ENCODE results near the gene KRTAP5-7. TPM values are rescaled to one million over a fixed set of nuclear protein-coding genes. Genes with fewer than 3 reads are reported as not detected.

KRTAP5-7 gene
- total and polyA plus RNA-seq, 2 donors (not counting 3 experiments of a cell fraction or from before 2014, with no cell fraction given) = 0.07 TPM; not detected in 1

GRCh38 chr11:71577469-71578004, 50.5 kb downstream of the KRTAP5-7 start:
- Histone ChIP-seq H3K27ac (ENCODE audit: insufficient read depth, low read depth, low read length) (no peak overlapping the region), H4K20me1 (replicated peaks; ENCODE audit: control insufficient read depth, extremely low read depth, insufficient read depth, low read length) (no peaks in the 10 kb centered on the region), H3K79me2 (ENCODE audit: control insufficient read depth, insufficient read depth, low read length) (no peaks in the 10 kb centered on the region), H3K4me2 (ENCODE audit: insufficient read depth, low read length) (no peak overlapping the region), H3K4me1 (ENCODE audit: control insufficient read depth, extremely low read depth, insufficient read depth, low read length) (no peaks in the 10 kb centered on the region), H3K9me1 (replicated peaks; ENCODE audit: control insufficient read depth, extremely low read depth, insufficient read depth, low read length) (no peaks in the 10 kb centered on the region), H3K4me3 (replicated peaks in 1 of 3; ENCODE audit: insufficient read depth in 1 of 3, low read depth in 1 of 3, low read length in 3 of 3) (no peak overlapping the region), H3K9me3 (replicated peaks; ENCODE audit: control insufficient read depth, insufficient read depth, low read length) (no peaks in the 10 kb centered on the region), H3K36me3 (ENCODE audit: control insufficient read depth in 2 of 2, extremely low read depth in 1 of 2, insufficient read depth in 2 of 2, low read length in 2 of 2) (no peaks in the 10 kb centered on the region), H3K9ac (replicated peaks; ENCODE audit: extremely low read depth, insufficient read depth, low read length) (no peak overlapping the region), H2AFZ (ENCODE audit: low read depth, low read length) (no peak overlapping the region), H3K27me3 (ENCODE audit: control insufficient read depth in 2 of 2, insufficient read depth in 2 of 2, low read length in 2 of 2) (peaks cover 0 to 2% of the 10 kb centered on the region in 2 experiments)
- dilution Hi-C loops (cut with MboI; ENCODE audit: extremely low pct_ligation_motif_present, low sequenced_read_pairs) = no loop called here
- ChIA-PET POLR2A (no interaction called here), CTCF (no interaction called here)
- TF ChIP-seq MAX (IDR thresholded peaks at IDR 0.05; ENCODE audit: insufficient read depth, insufficient read length) = no peak
- TF ChIP-seq FOS (IDR thresholded peaks at IDR 0.05; ENCODE audit: borderline replicate concordance, insufficient read depth, low read length) = no peak
- TF ChIP-seq POLR2AphosphoS5 (IDR thresholded peaks at IDR 0.05; ENCODE audit: insufficient read depth, low read depth, low read length) = no peak
- no peak for TF ChIP-seq POLR2A (IDR thresholded peaks at IDR 0.05; ENCODE audit: low read depth, low read length)
- no peak for TF ChIP-seq GATA2 (IDR thresholded peaks at IDR 0.05; ENCODE audit: insufficient read depth, insufficient read length, low read depth, low read length)
- no peak for TF ChIP-seq MYC (IDR thresholded peaks at IDR 0.05; ENCODE audit: low read depth, low read length)
- TF ChIP-seq CTCF (IDR thresholded peaks at IDR 0.05; ENCODE audit: extremely low read depth in 1 of 2, insufficient read depth in 1 of 2, low read depth in 1 of 2, low read length in 2 of 2) = no peak
- no peak for TF ChIP-seq EZH2 (IDR thresholded peaks at IDR 0.05; ENCODE audit: borderline replicate concordance, low read depth, low read length, severe bottlenecking)
- no TSS peak for BruUV-seq (replicated peaks)
- intact Hi-C loops (cut with micrococcal nuclease) = no loop called here
- DNase-seq (ENCODE audit: low read depth, low spot score) (no peak), FAIRE-seq (no peak)

Small RNA genes within 50 kb of the gene (small RNA-seq; reads per million reads assigned to genes)
- not detected for gene AP000867.1 (ENCODE audit: insufficient read depth, insufficient read length, low read depth, low replicate concordance)

Other genes with a start within 250 kb of the KRTAP5-7 start
- 166 and 171 TPM in 2 replicates for gene DHCR7, start 78.9 kb upstream of the KRTAP5-7 start, total RNA-seq
- 175 and 195 TPM in 2 replicates for gene DHCR7, start 78.9 kb upstream of the KRTAP5-7 start, polyA plus RNA-seq
- gene NADSYN1, start 74.1 kb upstream of the KRTAP5-7 start, total RNA-seq = 96.2 and 99.2 TPM in 2 replicates
- 73.5 and 77.5 TPM in 2 replicates for gene NADSYN1, start 74.1 kb upstream of the KRTAP5-7 start, polyA plus RNA-seq
- not detected in 2 replicates for gene KRTAP5-8, start 10.8 kb downstream of the KRTAP5-7 start, total RNA-seq
- gene KRTAP5-8, start 10.8 kb downstream of the KRTAP5-7 start, polyA plus RNA-seq = 0.14 and 0.17 TPM in 2 replicates
- 0.30 TPM in 1 of 2 replicates, not detected in the other for gene KRTAP5-9, start 21.2 kb downstream of the KRTAP5-7 start, total RNA-seq
- 0.28 and 0.35 TPM in 2 replicates for gene KRTAP5-9, start 21.2 kb downstream of the KRTAP5-7 start, polyA plus RNA-seq
- not detected in 2 replicates for gene KRTAP5-10, start 38.3 kb downstream of the KRTAP5-7 start, total RNA-seq
- gene KRTAP5-10, start 38.3 kb downstream of the KRTAP5-7 start, polyA plus RNA-seq = 0.11 TPM in 1 of 2 replicates, not detected in the other
- not detected in 2 replicates for gene KRTAP5-11, start 55.6 kb downstream of the KRTAP5-7 start, total RNA-seq
- gene KRTAP5-11, start 55.6 kb downstream of the KRTAP5-7 start, polyA plus RNA-seq = not detected in 2 replicates

Data from endothelial cell of umbilical vein (primary cell).